ENCODE data around the gene CD2. TPM values are rescaled to one million over a fixed set of nuclear protein-coding genes. Genes with fewer than 3 reads are reported as not detected.

The CD2 gene
- total RNA-seq, 1 experiment from 2014 or later: not detected

- Histone ChIP-seq H3K9me3 (ENCODE audit: low read depth, low read length, poor library complexity, severe bottlenecking) (peaks cover 16% of the 10 kb centered on the region), H3K27me3 (replicated peaks; ENCODE audit: insufficient read depth, low read depth, low read length, poor library complexity) (no peaks in the 10 kb centered on the region), H3K36me3 (ENCODE audit: insufficient read depth, low read length, poor library complexity, severe bottlenecking) (no peaks in the 10 kb centered on the region), H3K4me3 (ENCODE audit: low read depth, low read length, poor library complexity, severe bottlenecking) (no peak overlapping the region), H3K4me1 (ENCODE audit: insufficient read depth, low read length, poor library complexity, severe bottlenecking) (no peaks in the 10 kb centered on the region), H3K27ac (ENCODE audit: low read depth, low read length, poor library complexity, severe bottlenecking) (no peak overlapping the region)
- DNase-seq (ENCODE audit: low spot score): no peak
- no peak for TF ChIP-seq CTCF (conservative IDR thresholded peaks at IDR 0.05; ENCODE audit: low read depth, low read length)
- TF ChIP-seq EZH2 (IDR thresholded peaks at IDR 0.05; ENCODE audit: borderline replicate concordance, low read depth, low read length, poor library complexity, severe bottlenecking): no peak
- ChIA-PET CTCF (no interaction called here), POLR2A (ENCODE audit: low non-redundant PET) (no interaction called here)
- intact Hi-C loops (cut with micrococcal nuclease; ENCODE audit: unreplicated experiment): no loop called here
- BruUV-seq (replicated peaks): no TSS peak
Measured at GRCh38 chr1:116741836-116742565, 12.2 kb upstream of the CD2 start.

- H3K27me3 ChIP-seq (replicated peaks; ENCODE audit: insufficient read depth, low read depth, low read length, poor library complexity): no peaks in the 10 kb centered on the region
- CTCF ChIA-PET: no interaction called here
- POLR2A ChIA-PET (ENCODE audit: low non-redundant PET): no interaction called here
- BruUV-seq (replicated peaks): no TSS peak
- H3K4me3 ChIP-seq (ENCODE audit: low read depth, low read length, poor library complexity, severe bottlenecking): no peak overlapping the region
- DNase-seq (ENCODE audit: low spot score): no peak
- peaks cover 18% of the 10 kb centered on the region for H3K9me3 ChIP-seq (ENCODE audit: low read depth, low read length, poor library complexity, severe bottlenecking)
- intact Hi-C loops (cut with micrococcal nuclease; ENCODE audit: unreplicated experiment): no loop called here
- H3K36me3 ChIP-seq (ENCODE audit: insufficient read depth, low read length, poor library complexity, severe bottlenecking): no peaks in the 10 kb centered on the region
- H3K27ac ChIP-seq (ENCODE audit: low read depth, low read length, poor library complexity, severe bottlenecking): no peak overlapping the region
- no peaks in the 10 kb centered on the region for H3K4me1 ChIP-seq (ENCODE audit: insufficient read depth, low read length, poor library complexity, severe bottlenecking)
- TF ChIP-seq EZH2 (IDR thresholded peaks at IDR 0.05; ENCODE audit: borderline replicate concordance, low read depth, low read length, poor library complexity, severe bottlenecking): no peak
- no peak for TF ChIP-seq CTCF (conservative IDR thresholded peaks at IDR 0.05; ENCODE audit: low read depth, low read length)
Measured at GRCh38 chr1:116743535-116743934, 10.7 kb upstream of the CD2 start.

GRCh38 chr1:116748272-116748671, 6.0 kb upstream of the CD2 start:
- intact Hi-C loops (cut with micrococcal nuclease; ENCODE audit: unreplicated experiment): no loop called here
- H3K36me3 ChIP-seq (ENCODE audit: insufficient read depth, low read length, poor library complexity, severe bottlenecking): no peaks in the 10 kb centered on the region
- peaks cover 16% of the 10 kb centered on the region for H3K9me3 ChIP-seq (ENCODE audit: low read depth, low read length, poor library complexity, severe bottlenecking)
- H3K4me1 ChIP-seq (ENCODE audit: insufficient read depth, low read length, poor library complexity, severe bottlenecking): no peaks in the 10 kb centered on the region
- ChIA-PET POLR2A (ENCODE audit: low non-redundant PET) (no interaction called here), CTCF (no interaction called here)
- no peak overlapping the region for H3K27ac ChIP-seq (ENCODE audit: low read depth, low read length, poor library complexity, severe bottlenecking)
- TF ChIP-seq EZH2 (IDR thresholded peaks at IDR 0.05; ENCODE audit: borderline replicate concordance, low read depth, low read length, poor library complexity, severe bottlenecking) (no peak), CTCF (conservative IDR thresholded peaks at IDR 0.05; ENCODE audit: low read depth, low read length) (no peak)
- BruUV-seq (replicated peaks): no TSS peak
- H3K27me3 ChIP-seq (replicated peaks; ENCODE audit: insufficient read depth, low read depth, low read length, poor library complexity): no peaks in the 10 kb centered on the region
- H3K4me3 ChIP-seq (ENCODE audit: low read depth, low read length, poor library complexity, severe bottlenecking): no peak overlapping the region
- no peak for DNase-seq (ENCODE audit: low spot score)

Data from A673 (cell line).